H4 (cell line): ENCODE measurements around the gene CLEC3B. TPM values are rescaled to one million over a fixed set of nuclear protein-coding genes. Genes with fewer than 3 reads are reported as not detected.

ENCODE experiments used
- DNase-seq: peaks from one replicate; pipeline ENCODE4 v3.0.0-alpha.2; 2015; ENCODE audit warnings: low spot score
- total RNA-seq: library from RNA; depleted of rRNA; stranded (reverse); fragments of >200 nt; shearing (Covaris generic); gene quantifications from 2 replicates; pipeline ENCODE4 v1.2.3, GENCODE V29; 2014

The CLEC3B gene
- total RNA-seq, 1 experiment from 2014 or later: 1.3 TPM

GRCh38 chr3:45003406-45003805, 22.7 kb upstream of the CLEC3B start:
- no peak for DNase-seq

GRCh38 chr3:45003859-45004258, 22.2 kb upstream of the CLEC3B start:
- no peak for DNase-seq

GRCh38 chr3:45007091-45007490, 19.0 kb upstream of the CLEC3B start:
- DNase-seq: no peak

- DNase-seq: no peak
Observed at GRCh38 chr3:45008117-45008516, 18.0 kb upstream of the CLEC3B start.

GRCh38 chr3:45009868-45010267, 16.2 kb upstream of the CLEC3B start:
- no peak for DNase-seq

- DNase-seq: peak; percentile 80
Observed at GRCh38 chr3:45010811-45011333, 15.2 kb upstream of the CLEC3B start.

GRCh38 chr3:45011756-45012508, 14.2 kb upstream of the CLEC3B start:
- DNase-seq: peak; percentile 32

GRCh38 chr3:45012577-45012976, 13.5 kb upstream of the CLEC3B start:
- no peak for DNase-seq

- DNase-seq: no peak
Observed at GRCh38 chr3:45016916-45017315, 9.2 kb upstream of the CLEC3B start.

- DNase-seq: no peak
Observed at GRCh38 chr3:45017821-45018220, 8.3 kb upstream of the CLEC3B start.

- no peak for DNase-seq
Observed at GRCh38 chr3:45020534-45020933, 5.6 kb upstream of the CLEC3B start.

- no peak for DNase-seq
Observed at GRCh38 chr3:45021524-45022297, 4.4 kb upstream of the CLEC3B start.

- DNase-seq: no peak
Observed at GRCh38 chr3:45023675-45024074, 2.4 kb upstream of the CLEC3B start.

GRCh38 chr3:45024542-45025255, 1.4 kb upstream of the CLEC3B start:
- no peak for DNase-seq

- DNase-seq: no peak
Observed at GRCh38 chr3:45026957-45027356, 854 bp downstream of the CLEC3B start.

GRCh38 chr3:45027441-45027840, 1.3 kb downstream of the CLEC3B start:
- no peak for DNase-seq

- DNase-seq: no peak
Observed at GRCh38 chr3:45029216-45029615, 3.1 kb downstream of the CLEC3B start.

GRCh38 chr3:45029661-45030060, 3.6 kb downstream of the CLEC3B start:
- no peak for DNase-seq

- no peak for DNase-seq
Observed at GRCh38 chr3:45031531-45031930, 5.4 kb downstream of the CLEC3B start.

- no peak for DNase-seq
Observed at GRCh38 chr3:45032113-45032512, 6.0 kb downstream of the CLEC3B start.

GRCh38 chr3:45033791-45034190, 7.7 kb downstream of the CLEC3B start:
- no peak for DNase-seq

- DNase-seq: no peak
Observed at GRCh38 chr3:45034612-45035252, 8.6 kb downstream of the CLEC3B start.
